Activated B cell treated with CpG ODN at 0.5 μM for 24 hours (primary cell): Measurements from ENCODE around the gene ATP8A2. TPM values are rescaled to one million over a fixed set of nuclear protein-coding genes. Genes with fewer than 3 reads are reported as not detected.

Experiments
- ATAC-seq: fragments of 200-7000 bp; cut with Tn5 transposase; one replicate; pipeline ENCODE4 v1.10.0; 2021; ENCODE audit warnings: low read depth, mild to moderate bottlenecking, moderate library complexity
- CTCF ChIA-PET: fragments of 350-600 bp; sonication (Branson Sonifier 250); formaldehyde crosslinking; loops from one replicate; lab custom pipeline; 2021; ENCODE audit warnings: antibody characterized with exemption; lab: Charles Lee
- POLR2A ChIA-PET: fragments of 350-600 bp; sonication (Branson Sonifier 250); formaldehyde crosslinking; loops from one replicate; lab custom pipeline; 2021; ENCODE audit warnings: antibody characterized with exemption; lab: Charles Lee
- DNase-seq: peaks from one replicate; pipeline ENCODE4 v3.0.0; 2022
- H3K27ac Mint-ChIP-seq: one replicate; pipeline ENCODE4 v1.8.0; 2020; ENCODE audit warnings: mixed read lengths
- H3K27me3 Mint-ChIP-seq: one replicate; pipeline ENCODE4 v1.8.0; 2021; ENCODE audit warnings: mixed read lengths
- H3K36me3 Mint-ChIP-seq: one replicate; pipeline ENCODE4 v1.8.0; 2021; ENCODE audit warnings: low read depth, mixed read lengths
- H3K4me1 Mint-ChIP-seq: one replicate; pipeline ENCODE4 v1.8.0; 2021; ENCODE audit warnings: mixed read lengths
- H3K4me3 Mint-ChIP-seq: one replicate; pipeline ENCODE4 v1.8.0; 2020; ENCODE audit warnings: mild to moderate bottlenecking, mixed read lengths
- H3K9me3 Mint-ChIP-seq: one replicate; pipeline ENCODE4 v1.8.0; 2020; ENCODE audit warnings: mixed read lengths
- CTCF ChIP-seq: fragments of 200-600 bp; IDR thresholded peaks from one replicate; pipeline ENCODE4 v1.8.0; 2022; ENCODE audit warnings: antibody characterized with exemption, mild to moderate bottlenecking
- intact Hi-C: fragments of 100-400 bp; cut with micrococcal nuclease; formaldehyde crosslinking; loops from one replicate; pipeline ENCODE4 v1.15.1; 2024
- total RNA-seq: library from RNA; stranded (reverse); gene quantifications from 2 replicates; pipeline ENCODE4 v1.2.3, GENCODE V29; 2022

ATP8A2 gene
- total RNA-seq, 1 donor from 2014 or later = not detected

GRCh38 chr13:25345576-25345975 lies 26.2 kb upstream of the ATP8A2 start:
- no peaks in the 10 kb centered on the region for H3K27me3 Mint-ChIP-seq
- no peak for ATAC-seq
- no peak overlapping the region for H3K4me3 Mint-ChIP-seq
- H3K36me3 Mint-ChIP-seq = peaks cover 10% of the 10 kb centered on the region
- intact Hi-C loops = no loop called here
- ChIA-PET CTCF (no interaction called here), POLR2A (no interaction called here)
- no peaks in the 10 kb centered on the region for H3K9me3 Mint-ChIP-seq
- H3K4me1 Mint-ChIP-seq = no peaks in the 10 kb centered on the region
- no peak for DNase-seq
- no peak for TF ChIP-seq CTCF
- no peak overlapping the region for H3K27ac Mint-ChIP-seq

- ChIA-PET POLR2A (no interaction called here), CTCF (no interaction called here)
- H3K27me3 Mint-ChIP-seq = peaks cover 1% of the 10 kb centered on the region
- no peaks in the 10 kb centered on the region for H3K9me3 Mint-ChIP-seq
- intact Hi-C loops = no loop called here
- no peak for DNase-seq
- no peak for ATAC-seq
- no peak for TF ChIP-seq CTCF
- peaks cover 5% of the 10 kb centered on the region for H3K36me3 Mint-ChIP-seq
- no peaks in the 10 kb centered on the region for H3K4me1 Mint-ChIP-seq
- H3K4me3 Mint-ChIP-seq = no peak overlapping the region
- no peak overlapping the region for H3K27ac Mint-ChIP-seq
These were observed 24.6 kb upstream of the ATP8A2 start for GRCh38 chr13:25347151-25347550.

- TF ChIP-seq CTCF = no peak
- ATAC-seq (no peak), DNase-seq (no peak)
- Mint-ChIP-seq H3K4me1 (no peaks in the 10 kb centered on the region), H3K27me3 (peaks cover 16% of the 10 kb centered on the region), H3K27ac (no peak overlapping the region), H3K9me3 (no peaks in the 10 kb centered on the region), H3K36me3 (no peaks in the 10 kb centered on the region), H3K4me3 (no peak overlapping the region)
- CTCF ChIA-PET = no interaction called here
- POLR2A ChIA-PET = no interaction called here
- intact Hi-C loops = no loop called here
These were observed 20.4 kb upstream of the ATP8A2 start for GRCh38 chr13:25351404-25351803.

- H3K27ac Mint-ChIP-seq = no peak overlapping the region
- DNase-seq (no peak), ATAC-seq (no peak)
- no peaks in the 10 kb centered on the region for H3K36me3 Mint-ChIP-seq
- intact Hi-C loops = no loop called here
- POLR2A ChIA-PET = no interaction called here
- no peaks in the 10 kb centered on the region for H3K4me1 Mint-ChIP-seq
- H3K9me3 Mint-ChIP-seq = no peaks in the 10 kb centered on the region
- H3K27me3 Mint-ChIP-seq = peaks cover 16% of the 10 kb centered on the region
- H3K4me3 Mint-ChIP-seq = no peak overlapping the region
- CTCF ChIA-PET = no interaction called here
- TF ChIP-seq CTCF = no peak
These were observed 19.5 kb upstream of the ATP8A2 start for GRCh38 chr13:25352230-25352629.

- Mint-ChIP-seq H3K27me3 (peaks cover 18% of the 10 kb centered on the region), H3K4me1 (no peaks in the 10 kb centered on the region), H3K9me3 (no peaks in the 10 kb centered on the region), H3K36me3 (no peaks in the 10 kb centered on the region), H3K27ac (no peak overlapping the region), H3K4me3 (no peak overlapping the region)
- intact Hi-C loops = no loop called here
- ATAC-seq (no peak), DNase-seq (no peak)
- POLR2A ChIA-PET = no interaction called here
- no peak for TF ChIP-seq CTCF
- CTCF ChIA-PET = no interaction called here
These were observed 19.0 kb upstream of the ATP8A2 start for GRCh38 chr13:25352806-25353205.
